Endothelial cell of hepatic sinusoid (primary cell): ENCODE data around the gene AKIRIN1.
"Not testable (repeated sequence)": the region's sequence is repeated elsewhere in the genome, so short reads cannot be mapped to it uniquely, and the experiment has no call there.

Source experiments
- in situ Hi-C: cut with HindIII; loops from 2 replicates; pipeline ENCODE4 v1.10.0; 2017; ENCODE audit warnings: low sequenced_read_pairs

The AKIRIN1 gene

DNA sequence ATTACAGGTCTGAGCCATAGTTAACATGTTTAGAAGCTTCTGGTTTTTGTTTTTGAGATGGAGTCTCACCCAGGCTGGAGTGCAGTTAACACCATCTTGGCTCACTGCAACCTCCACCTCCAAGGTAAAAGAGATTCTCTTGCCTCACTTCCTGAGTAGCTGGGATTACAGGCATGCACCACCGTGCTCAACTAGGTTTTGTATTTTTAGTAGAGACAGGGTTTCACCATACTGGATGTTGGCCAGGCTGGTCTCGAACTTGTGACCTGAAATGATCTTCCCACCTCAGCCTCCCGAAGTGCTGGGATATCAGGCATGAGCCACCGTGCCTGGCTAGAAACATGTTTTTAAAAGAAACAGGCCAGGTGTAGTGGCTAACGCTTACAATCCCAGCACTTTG lies 45.6 kb downstream of the AKIRIN1 start:
- in situ Hi-C loops, result no loop called here

DNA sequence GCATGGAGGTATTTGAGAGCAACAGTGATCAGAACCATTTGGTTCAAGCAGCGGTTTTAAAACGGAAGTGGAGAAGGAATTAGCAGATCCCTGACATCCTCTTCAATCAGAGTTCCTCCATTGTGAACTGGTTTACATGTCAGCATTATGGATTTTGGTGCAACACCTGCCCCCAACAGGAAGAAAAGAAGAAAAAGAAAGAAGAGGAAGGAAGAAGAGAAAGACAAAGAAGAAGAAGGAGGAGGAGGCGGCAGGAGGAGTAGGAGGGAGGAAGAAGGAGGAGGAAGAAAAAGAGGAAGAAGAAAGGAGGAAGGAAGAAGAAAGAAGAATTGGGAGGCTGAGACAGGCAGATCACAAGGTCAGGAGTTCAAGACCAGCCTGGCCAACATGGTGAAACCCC lies 52.4 kb downstream of the AKIRIN1 start:
- in situ Hi-C loops, result no loop called here

DNA sequence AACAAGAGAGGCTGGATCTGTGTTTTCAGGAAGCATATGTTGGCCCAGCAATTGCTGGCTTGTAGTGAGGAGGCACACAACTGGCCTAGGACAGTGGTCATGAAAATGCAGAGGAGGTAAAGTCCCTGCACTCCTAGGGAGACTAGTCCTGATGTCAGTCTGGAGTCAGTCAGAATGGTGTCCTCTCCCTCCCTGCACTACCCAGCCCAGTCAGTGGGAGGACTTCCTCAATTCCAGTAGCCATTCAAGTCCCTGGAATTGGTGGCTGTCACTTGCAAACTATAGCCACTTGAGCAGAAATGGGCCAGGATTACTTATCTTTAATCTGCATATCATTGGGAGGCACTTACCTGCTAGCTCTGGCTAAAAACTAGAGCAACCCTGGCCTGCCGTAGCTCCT lies 53.7 kb downstream of the AKIRIN1 start:
- in situ Hi-C loops, result no loop called here

DNA sequence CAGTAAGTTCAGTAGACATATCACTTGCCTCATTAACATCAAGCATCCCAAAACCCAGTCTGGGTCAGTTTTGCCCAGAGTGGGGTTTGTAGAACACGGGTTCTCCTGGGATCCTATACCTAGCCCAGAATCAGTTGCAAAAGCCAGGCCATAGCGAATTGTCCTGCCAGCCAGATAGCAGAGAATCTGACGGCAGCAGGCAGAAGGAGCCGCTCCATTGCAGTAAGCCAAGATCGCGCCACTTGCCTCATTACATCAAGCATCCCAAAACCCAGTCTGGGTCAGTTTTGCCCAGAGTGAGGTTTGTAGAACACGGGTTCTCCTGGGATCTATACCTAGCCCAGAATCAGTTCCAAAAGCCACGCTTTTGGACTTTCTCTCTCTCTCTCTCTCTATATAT lies 54.2 kb downstream of the AKIRIN1 start:
- in situ Hi-C loops, result no loop called here

DNA sequence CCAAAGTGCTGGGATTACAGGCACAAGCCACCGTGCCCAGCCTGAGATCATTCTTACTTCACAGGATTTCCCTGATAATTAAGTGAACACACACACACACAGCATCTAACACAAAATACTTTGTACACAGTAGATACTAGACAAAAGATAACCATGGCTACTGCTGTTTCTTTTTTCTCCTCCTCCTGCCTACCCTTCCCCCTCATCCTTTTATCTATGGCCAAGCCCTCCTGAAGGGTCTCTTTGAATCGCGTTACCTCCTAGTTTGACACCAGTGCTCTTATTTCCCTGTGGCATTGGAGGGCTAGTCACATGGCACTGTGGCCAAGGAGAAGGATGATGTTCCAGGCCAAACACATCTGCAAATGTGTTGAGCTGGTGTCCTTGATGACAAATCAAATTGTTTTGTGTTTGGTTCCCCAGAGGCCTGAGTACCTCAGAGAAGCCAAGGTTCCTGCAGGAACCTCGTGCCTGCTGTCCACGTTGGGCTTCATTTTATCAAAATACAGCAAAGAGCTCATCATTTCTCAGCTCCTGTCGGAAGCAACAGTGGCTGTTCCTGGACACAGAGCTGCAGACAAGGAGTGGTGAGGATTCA lies 55.6 kb downstream of the AKIRIN1 start:
- in situ Hi-C loops, result no loop called here

DNA sequence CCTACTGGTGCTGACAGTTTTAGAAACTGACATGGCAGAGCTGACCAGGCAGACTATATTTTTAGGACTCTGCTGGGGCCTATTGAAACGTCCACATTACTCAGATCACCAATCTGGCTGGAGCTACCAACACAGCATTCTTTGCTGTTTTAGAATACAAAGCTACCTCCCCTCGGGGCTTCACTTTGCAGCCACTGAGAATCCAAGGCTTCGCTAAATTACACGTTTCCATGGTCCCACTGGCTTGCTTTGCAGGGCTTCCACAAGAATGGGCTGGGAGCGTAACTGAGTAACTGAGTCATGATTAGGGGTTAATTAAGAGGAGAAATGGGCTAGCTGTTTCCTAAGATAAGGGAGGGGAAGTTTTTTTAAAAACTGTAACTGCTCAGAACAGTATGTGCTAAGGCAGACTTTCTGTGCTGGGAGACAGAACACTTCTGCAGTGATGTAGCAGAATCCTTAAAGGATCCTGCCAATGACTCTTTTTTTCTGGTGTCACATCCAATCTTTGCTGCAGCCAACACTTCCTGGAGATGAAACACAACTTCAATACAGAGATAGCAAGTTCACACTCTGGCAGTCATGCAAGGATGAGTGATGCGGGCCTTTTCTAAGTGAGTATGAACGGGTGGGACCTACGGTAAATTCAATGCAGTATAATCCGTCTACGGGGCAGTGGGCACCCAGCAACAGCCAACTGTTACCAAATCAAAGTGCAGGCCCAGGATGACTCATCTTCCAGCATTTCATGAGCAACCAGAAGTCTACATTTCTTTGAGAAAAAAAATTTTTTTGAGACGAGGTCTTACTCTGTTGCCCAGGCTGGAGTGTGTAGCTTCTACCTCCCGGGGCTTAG lies 56.5 kb downstream of the AKIRIN1 start:
- in situ Hi-C loops, result no loop called here

DNA sequence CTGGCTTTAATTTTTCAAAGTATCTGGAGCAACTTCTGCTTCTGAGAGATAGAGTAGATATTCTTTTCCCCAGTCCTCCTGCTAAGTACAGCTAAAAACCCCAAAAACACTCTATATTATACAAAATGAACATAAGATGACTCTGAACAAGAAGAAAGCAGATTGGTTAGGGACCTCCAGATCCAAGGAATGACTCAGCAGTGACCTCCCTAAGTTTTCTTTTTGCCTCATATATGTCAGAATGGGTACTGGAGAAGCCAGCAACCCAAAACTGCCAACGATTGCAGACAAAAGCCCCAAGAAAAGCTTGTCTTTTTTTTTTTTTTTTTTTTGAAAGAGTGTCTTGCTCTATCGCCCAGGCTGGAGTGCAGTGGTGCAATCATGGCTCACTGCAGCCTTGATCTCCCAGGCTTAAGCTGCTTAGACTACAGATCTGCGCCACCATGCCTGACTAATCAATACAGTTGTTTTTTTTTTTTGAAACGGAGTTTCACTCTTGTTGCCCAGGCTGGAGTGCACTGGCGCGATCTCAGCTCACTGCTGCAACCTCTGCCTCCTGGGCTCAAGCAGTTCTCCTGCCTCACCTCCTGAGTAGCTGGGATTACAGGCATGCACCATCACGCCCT lies 57.8 kb downstream of the AKIRIN1 start:
- in situ Hi-C loops, result no loop called here

DNA sequence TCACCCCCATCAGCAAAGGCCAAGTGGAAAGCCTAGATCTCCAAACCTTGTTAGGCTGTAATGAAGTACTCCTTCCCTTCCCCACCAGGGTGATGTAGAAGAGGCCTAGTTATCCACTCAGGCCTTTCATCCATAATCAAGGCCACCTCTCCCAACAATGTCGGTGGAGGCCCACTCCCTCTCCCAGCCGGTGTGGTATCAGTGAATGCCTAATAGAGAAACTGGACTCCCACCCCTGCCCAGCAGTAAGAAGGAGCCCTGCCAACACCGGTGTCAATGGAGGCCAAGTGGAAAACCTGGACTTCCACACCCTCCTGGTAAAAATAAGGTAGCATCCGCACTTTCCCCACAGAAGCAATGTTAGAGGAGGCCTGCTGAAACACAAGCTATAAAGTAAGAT lies 58.9 kb downstream of the AKIRIN1 start:
- in situ Hi-C loops, result no loop called here

DNA sequence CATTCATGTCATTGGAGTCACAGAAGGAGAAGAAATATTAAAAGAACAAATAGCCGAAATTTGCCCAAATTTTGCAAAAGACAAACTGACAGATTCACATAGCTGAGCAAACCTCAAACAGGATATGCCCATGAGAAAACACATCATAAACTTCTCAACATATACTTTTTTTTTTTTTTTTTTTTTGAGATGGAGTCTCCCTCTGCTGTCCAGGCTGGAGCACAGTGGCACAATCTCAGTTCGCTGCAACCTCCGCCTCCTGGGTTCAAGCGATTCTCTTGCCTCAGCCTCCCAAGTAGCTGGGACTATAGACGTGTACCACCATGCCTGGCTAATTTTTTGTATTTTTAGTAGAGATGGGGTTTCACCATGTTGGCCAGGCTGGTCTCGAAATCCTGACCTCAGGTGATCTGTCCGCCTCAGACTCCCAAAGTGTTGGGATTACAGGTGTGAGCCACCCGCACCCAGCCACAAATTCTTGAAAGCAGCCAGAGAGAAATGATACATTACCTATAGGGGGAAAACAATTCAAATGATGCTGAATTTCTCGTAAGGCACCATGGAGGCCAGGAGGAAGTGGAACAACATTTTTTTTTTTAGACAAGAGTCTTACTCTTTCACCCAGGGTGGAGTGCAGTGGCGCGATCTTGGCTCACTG lies 60.2 kb downstream of the AKIRIN1 start:
- in situ Hi-C loops, result not testable (repeated sequence)

DNA sequence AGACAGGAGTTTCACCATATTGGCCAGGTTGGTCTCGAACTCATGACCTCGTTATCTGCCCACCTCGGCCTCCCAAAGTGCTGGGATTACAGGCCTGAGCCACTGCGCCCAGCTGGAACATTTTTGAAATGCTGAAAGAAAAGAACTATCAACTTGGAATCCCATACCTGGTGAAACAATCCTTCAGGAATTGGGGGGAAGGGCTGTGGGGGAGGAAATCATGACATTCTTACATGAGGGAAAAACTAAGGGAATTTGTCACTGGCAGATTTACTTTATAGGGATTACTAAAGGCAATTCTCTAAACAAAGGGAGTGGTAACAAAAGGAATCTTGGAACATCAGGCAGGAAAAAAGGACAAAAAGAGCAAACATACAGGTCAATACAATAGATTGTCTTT lies 60.9 kb downstream of the AKIRIN1 start:
- in situ Hi-C loops, result no loop called here

DNA sequence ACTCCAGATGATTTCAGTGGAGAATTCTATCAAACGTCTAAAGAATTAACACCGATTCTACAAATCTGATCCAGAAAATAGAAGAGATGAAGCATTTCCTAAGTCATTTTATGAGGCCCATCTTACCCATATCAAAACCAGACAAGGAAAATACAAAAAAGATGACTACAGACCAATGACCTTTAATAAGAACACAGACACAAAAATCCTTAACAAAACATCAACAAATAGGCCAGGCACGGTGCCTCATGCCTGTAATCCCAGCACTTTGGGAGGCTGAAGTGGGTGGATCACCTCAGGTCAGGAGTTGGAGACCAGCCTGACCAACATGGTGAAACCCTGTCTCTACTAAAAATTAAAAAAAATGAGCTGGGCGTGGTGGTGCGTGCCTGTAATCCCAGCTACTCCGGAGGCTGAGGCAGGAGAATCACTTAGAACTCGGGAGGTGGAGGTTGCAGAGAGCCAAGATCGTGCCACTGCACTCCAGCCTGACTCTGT lies 64.2 kb downstream of the AKIRIN1 start:
- in situ Hi-C loops, result not testable (repeated sequence)
